A673 (cell line): ENCODE results near the gene SNAP23. TPM values are rescaled to one million over a fixed set of nuclear protein-coding genes. Genes with fewer than 3 reads are reported as not detected.

Source experiments
- BruUV-seq: library from RNA; stranded (reverse); fragments of 400-500 nt; replicated peaks from 2 replicates; lab custom pipeline; 2021; lab: Mats Ljungman, UMichigan
- CTCF ChIA-PET: fragments of 300-600 bp; sonication (Branson Sonifier 250); formaldehyde crosslinking; loops from one replicate; lab custom pipeline; 2022; ENCODE audit warnings: antibody characterized with exemption; lab: Charles Lee
- POLR2A ChIA-PET: fragments of 300-600 bp; sonication (Branson Sonifier 250); formaldehyde crosslinking; loops from one replicate; lab custom pipeline; 2022; ENCODE audit warnings: antibody characterized with exemption; ENCODE audit not compliant: low non-redundant PET; lab: Charles Lee
- DNase-seq: peaks from one replicate; pipeline ENCODE4 v3.0.0-alpha.2; 2015; ENCODE audit warnings: low spot score
- H3K27ac ChIP-seq: fragments of 200-600 bp; sonication (generic); 2 replicates; pipeline ENCODE4 v1.5.1; 2016; ENCODE audit warnings: mixed run types, low read depth, mild to moderate bottlenecking, mixed read lengths, antibody characterized with exemption, low read length; ENCODE audit not compliant: poor library complexity, severe bottlenecking
- H3K27me3 ChIP-seq: fragments of 200-600 bp; sonication (generic); replicated peaks from 2 replicates; pipeline ENCODE4 v1.6.1; 2017; ENCODE audit warnings: mixed run types, low read depth, mild to moderate bottlenecking, mixed read lengths, antibody characterized with exemption, low read length; ENCODE audit not compliant: insufficient read depth, poor library complexity
- H3K36me3 ChIP-seq: fragments of 200-600 bp; sonication (generic); 2 replicates; pipeline ENCODE4 v1.6.1; 2016; ENCODE audit warnings: mixed run types, mild to moderate bottlenecking, mixed read lengths, antibody characterized with exemption, low read length; ENCODE audit not compliant: insufficient read depth, poor library complexity, severe bottlenecking
- H3K4me1 ChIP-seq: fragments of 200-600 bp; sonication (generic); 2 replicates; pipeline ENCODE4 v1.6.1; 2017; ENCODE audit warnings: mixed run types, mild to moderate bottlenecking, mixed read lengths, antibody characterized with exemption, low read length; ENCODE audit not compliant: insufficient read depth, poor library complexity, severe bottlenecking
- H3K4me3 ChIP-seq: fragments of 200-600 bp; sonication (generic); 2 replicates; pipeline ENCODE4 v1.5.1; 2016; ENCODE audit warnings: low read depth, mixed run types, mild to moderate bottlenecking, mixed read lengths, low read length; ENCODE audit not compliant: poor library complexity, severe bottlenecking
- H3K9me3 ChIP-seq: fragments of 200-600 bp; sonication (generic); 2 replicates; pipeline ENCODE4 v1.6.1; 2016; ENCODE audit warnings: mixed run types, low read depth, mild to moderate bottlenecking, mixed read lengths, antibody characterized with exemption, low read length; ENCODE audit not compliant: poor library complexity, severe bottlenecking
- CTCF ChIP-seq: fragments of 300-800, 200-600 bp; sonication (generic); conservative IDR thresholded peaks from 2 replicates; pipeline ENCODE4 v1.5.1; 2017; ENCODE audit warnings: low read depth, mild to moderate bottlenecking, antibody characterized with exemption, low read length, moderate library complexity, mixed read lengths
- EZH2 ChIP-seq: fragments of 200-600 bp; sonication (generic); IDR thresholded peaks from 2 replicates; pipeline ENCODE4 v1.6.1; 2017; ENCODE audit warnings: borderline replicate concordance, low read depth, mild to moderate bottlenecking, mixed read lengths, antibody characterized with exemption, low read length; ENCODE audit not compliant: poor library complexity, severe bottlenecking
- intact Hi-C: fragments of 100-400 bp; cut with micrococcal nuclease; formaldehyde crosslinking; loops from one replicate; pipeline ENCODE4 v1.10.0; 2022; ENCODE audit not compliant: unreplicated experiment
- total RNA-seq: library from RNA; stranded (reverse); gene quantifications from 2 replicates; pipeline ENCODE4 v1.2.3, GENCODE V29; 2021

SNAP23 gene
- total RNA-seq, 1 experiment from 2014 or later: 124 TPM

GRCh38 chr15:42502477-42502876 lies 7.0 kb downstream of the SNAP23 start:
- ChIA-PET CTCF (no interaction called here), POLR2A (no interaction called here)
- TF ChIP-seq EZH2: no peak
- TF ChIP-seq CTCF: no peak
- Histone ChIP-seq H3K4me3 (no peak overlapping the region), H3K9me3 (no peaks in the 10 kb centered on the region), H3K4me1 (peaks cover 8% of the 10 kb centered on the region), H3K27me3 (no peaks in the 10 kb centered on the region), H3K27ac (no peak overlapping the region), H3K36me3 (peaks cover 7% of the 10 kb centered on the region)
- no TSS peak for BruUV-seq
- intact Hi-C loops: no loop called here
- no peak for DNase-seq

- no peak for DNase-seq
- no TSS peak for BruUV-seq
- H3K27me3 ChIP-seq: no peaks in the 10 kb centered on the region
- ChIA-PET CTCF (no interaction called here), POLR2A (no interaction called here)
- H3K36me3 ChIP-seq: peaks cover 1% of the 10 kb centered on the region
- H3K4me3 ChIP-seq: no peak overlapping the region
- no peak overlapping the region for H3K27ac ChIP-seq
- no peaks in the 10 kb centered on the region for H3K9me3 ChIP-seq
- TF ChIP-seq EZH2 (no peak), CTCF (no peak)
- peaks cover 5% of the 10 kb centered on the region for H3K4me1 ChIP-seq
- intact Hi-C loops: no loop called here
Measured at GRCh38 chr15:42503825-42504224, 8.4 kb downstream of the SNAP23 start.

- ChIA-PET POLR2A (no interaction called here), CTCF (no interaction called here)
- Histone ChIP-seq H3K36me3 (no peaks in the 10 kb centered on the region), H3K4me1 (peaks cover 5% of the 10 kb centered on the region), H3K4me3 (no peak overlapping the region), H3K27ac (peak overlapping the region; percentile 40), H3K9me3 (no peaks in the 10 kb centered on the region), H3K27me3 (no peaks in the 10 kb centered on the region)
- intact Hi-C loops: no loop called here
- no TSS peak for BruUV-seq
- DNase-seq: no peak
- TF ChIP-seq EZH2 (no peak), CTCF (no peak)
Measured at GRCh38 chr15:42504631-42505030, 9.2 kb downstream of the SNAP23 start.
